Measurements from ENCODE around the gene ASCL5. TPM values are rescaled to one million over a fixed set of nuclear protein-coding genes. Genes with fewer than 3 reads are reported as not detected.

ASCL5 gene
- polyA plus RNA-seq, 3 donors: not detected

DNA sequence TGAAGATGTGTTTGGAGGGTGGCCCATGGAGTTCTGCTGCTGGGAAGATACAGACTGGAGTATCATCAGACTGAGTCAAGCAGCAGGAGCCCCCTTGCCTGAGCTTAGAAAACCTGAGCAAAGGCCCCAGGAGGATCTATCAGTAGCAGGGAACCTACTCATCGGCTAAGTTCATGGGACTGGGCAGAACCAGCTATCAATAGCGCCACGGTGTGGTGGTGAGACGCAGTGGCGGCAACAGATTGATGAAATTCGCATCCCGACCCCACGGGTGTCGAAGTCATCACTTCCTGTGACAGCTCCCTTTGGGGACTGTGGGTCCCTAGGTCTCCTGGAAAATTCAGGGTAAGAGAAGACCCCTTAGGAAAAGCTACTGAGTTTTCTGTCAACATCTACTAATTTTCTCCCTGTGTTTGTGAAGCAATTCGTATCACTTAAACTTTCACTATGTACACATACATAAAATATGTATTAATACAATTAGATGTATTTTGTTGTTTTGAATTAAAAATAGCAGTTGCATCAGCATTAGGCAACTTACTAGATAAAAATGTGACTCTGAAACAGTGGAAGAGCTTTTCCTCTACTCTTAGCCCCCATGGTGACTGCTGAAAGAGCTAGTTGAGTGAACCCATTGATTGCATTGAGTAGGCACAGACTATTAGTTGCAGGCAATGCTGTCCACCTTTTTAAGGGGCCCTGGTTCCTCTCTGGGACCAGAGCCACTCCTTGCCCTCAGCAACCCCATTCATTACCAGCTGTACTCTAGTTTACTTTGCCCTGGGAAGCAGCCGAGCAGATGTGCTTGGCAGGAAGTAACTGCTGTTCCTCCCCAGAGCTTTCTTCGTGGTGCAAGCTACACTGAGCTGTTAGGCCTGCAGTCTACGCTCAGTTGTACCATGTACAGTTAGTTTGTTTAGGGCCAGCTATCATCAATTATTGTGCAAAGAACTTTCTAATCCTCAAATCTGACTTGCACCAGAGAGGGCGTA lies 7.5 kb downstream of the ASCL5 start:
- no peaks in the 10 kb centered on the region for H3K79me2 ChIP-seq (ENCODE audit: insufficient read depth, low read length)
- Mint-ChIP-seq H3K36me3 (no peaks in the 10 kb centered on the region), H3K27me3 (ENCODE audit: low read depth in 3 of 3) (peaks cover 27 to 40% (median 36%) of the 10 kb centered on the region in 3 donors), H3K27ac (peak overlapping the region in 1 of 7 donors; percentile 7), H3K9me3 (peaks cover 0 to 5% (median 0%) of the 10 kb centered on the region in 7 donors), H3K4me3 (no peak overlapping the region), H3K4me1 (peaks cover 5% of the 10 kb centered on the region)
- intact Hi-C loops (cut with micrococcal nuclease): loop anchor here in 1 of 2 donors (10.0 kb wide), 1 partner anchor 145 kb away; no protein-coding TSS in a partner anchor
- no peak overlapping the region for H3K9ac ChIP-seq (ENCODE audit: insufficient read depth, low read length, poor library complexity, severe bottlenecking)
- H3K9me3 ChIP-seq (replicated peaks in 1 of 2; ENCODE audit: control insufficient read depth in 1 of 2, insufficient read depth in 1 of 2, low read length in 2 of 2): no peaks in the 10 kb centered on the region
- no peaks in the 10 kb centered on the region for H3K36me3 ChIP-seq (replicated peaks in 1 of 2; ENCODE audit: control insufficient read depth in 1 of 2, insufficient read depth in 2 of 2, low read length in 2 of 2)
- H3K4me3 ChIP-seq (replicated peaks in 1 of 3; ENCODE audit: low read depth in 2 of 3, low read length in 3 of 3): no peak overlapping the region
- WGBS (ENCODE audit: insufficient coverage): 21% methylated on average over 9 of the region's 14 CpGs
- no peak overlapping the region for H2AFZ ChIP-seq (ENCODE audit: insufficient read depth, low read depth, low read length, poor library complexity, severe bottlenecking)
- no peaks in the 10 kb centered on the region for H4K20me1 ChIP-seq (ENCODE audit: insufficient read depth, low read length)
- H3K4me2 ChIP-seq (replicated peaks; ENCODE audit: extremely low read depth, low read length, poor library complexity, severe bottlenecking): no peak overlapping the region
- DNase-seq: peak; percentile 19 to 55 (median 42)
- TF ChIP-seq, protein P1, sequence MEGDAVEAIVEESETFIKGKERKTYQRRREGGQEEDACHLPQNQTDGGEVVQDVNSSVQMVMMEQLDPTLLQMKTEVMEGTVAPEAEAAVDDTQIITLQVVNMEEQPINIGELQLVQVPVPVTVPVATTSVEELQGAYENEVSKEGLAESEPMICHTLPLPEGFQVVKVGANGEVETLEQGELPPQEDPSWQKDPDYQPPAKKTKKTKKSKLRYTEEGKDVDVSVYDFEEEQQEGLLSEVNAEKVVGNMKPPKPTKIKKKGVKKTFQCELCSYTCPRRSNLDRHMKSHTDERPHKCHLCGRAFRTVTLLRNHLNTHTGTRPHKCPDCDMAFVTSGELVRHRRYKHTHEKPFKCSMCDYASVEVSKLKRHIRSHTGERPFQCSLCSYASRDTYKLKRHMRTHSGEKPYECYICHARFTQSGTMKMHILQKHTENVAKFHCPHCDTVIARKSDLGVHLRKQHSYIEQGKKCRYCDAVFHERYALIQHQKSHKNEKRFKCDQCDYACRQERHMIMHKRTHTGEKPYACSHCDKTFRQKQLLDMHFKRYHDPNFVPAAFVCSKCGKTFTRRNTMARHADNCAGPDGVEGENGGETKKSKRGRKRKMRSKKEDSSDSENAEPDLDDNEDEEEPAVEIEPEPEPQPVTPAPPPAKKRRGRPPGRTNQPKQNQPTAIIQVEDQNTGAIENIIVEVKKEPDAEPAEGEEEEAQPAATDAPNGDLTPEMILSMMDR (IDR thresholded peaks at IDR 0.05): peak; percentile 77
- H3K27me3 ChIP-seq (ENCODE audit: control insufficient read depth in 2 of 2, insufficient read depth in 2 of 2, low read length in 2 of 2): peaks cover 8 to 26% of the 10 kb centered on the region in 2 donors
- no peak overlapping the region for H3K27ac ChIP-seq (ENCODE audit: low read depth in 1 of 2, low read length in 2 of 2)
- H3K4me1 ChIP-seq (ENCODE audit: control insufficient read depth in 1 of 2, insufficient read depth in 2 of 2, low read length in 2 of 2): peaks cover 3 to 6% of the 10 kb centered on the region in 2 donors

DNA sequence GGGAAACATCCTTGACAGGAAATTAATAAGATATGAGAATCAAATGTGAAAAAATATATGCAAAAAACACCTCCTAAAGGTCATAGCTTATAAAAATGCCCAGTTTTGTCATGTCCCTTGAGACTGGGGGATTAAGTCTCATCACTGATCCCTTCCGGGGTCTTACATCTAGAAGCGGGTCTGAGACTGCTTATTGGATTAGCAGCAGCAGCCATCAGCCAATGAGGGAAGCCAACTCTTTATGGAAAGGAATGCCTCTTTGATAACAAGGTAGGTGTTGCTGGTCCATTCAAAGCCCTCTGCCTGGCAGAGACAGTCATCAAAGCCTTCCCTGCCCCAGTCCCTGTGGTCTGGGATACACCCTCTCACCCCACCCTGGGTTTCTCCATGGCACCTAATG lies 10.9 kb downstream of the ASCL5 start:
- H3K4me3 Mint-ChIP-seq: no peak overlapping the region

More for the DNA sequence above, 10.9 kb downstream of the ASCL5 start:
- Histone ChIP-seq H3K9ac (ENCODE audit: insufficient read depth, low read length, poor library complexity, severe bottlenecking) (no peak overlapping the region), H3K79me2 (ENCODE audit: insufficient read depth, low read length) (no peaks in the 10 kb centered on the region), H3K27ac (ENCODE audit: low read depth in 1 of 2, low read length in 2 of 2) (no peak overlapping the region), H3K36me3 (replicated peaks in 1 of 2; ENCODE audit: control insufficient read depth in 1 of 2, insufficient read depth in 2 of 2, low read length in 2 of 2) (no peaks in the 10 kb centered on the region), H3K27me3 (ENCODE audit: control insufficient read depth in 2 of 2, insufficient read depth in 2 of 2, low read length in 2 of 2) (peaks cover 8 to 42% of the 10 kb centered on the region in 2 donors), H3K9me3 (replicated peaks in 1 of 2; ENCODE audit: control insufficient read depth in 1 of 2, insufficient read depth in 1 of 2, low read length in 2 of 2) (no peaks in the 10 kb centered on the region), H3K4me1 (ENCODE audit: control insufficient read depth in 1 of 2, insufficient read depth in 2 of 2, low read length in 2 of 2) (peaks cover 6 to 14% of the 10 kb centered on the region in 2 donors), H2AFZ (ENCODE audit: insufficient read depth, low read depth, low read length, poor library complexity, severe bottlenecking) (no peak overlapping the region), H4K20me1 (ENCODE audit: insufficient read depth, low read length) (no peaks in the 10 kb centered on the region), H3K4me3 (replicated peaks in 1 of 3; ENCODE audit: low read depth in 2 of 3, low read length in 3 of 3) (no peak overlapping the region), H3K4me2 (replicated peaks; ENCODE audit: extremely low read depth, low read length, poor library complexity, severe bottlenecking) (no peak overlapping the region)
- no peak overlapping the region for H3K27ac Mint-ChIP-seq
- peaks cover 0 to 5% (median 0%) of the 10 kb centered on the region in 7 donors for H3K9me3 Mint-ChIP-seq
- H3K27me3 Mint-ChIP-seq (ENCODE audit: low read depth in 3 of 3): peaks cover 38 to 58% (median 50%) of the 10 kb centered on the region in 3 donors
- WGBS (ENCODE audit: insufficient coverage): no CpG with 5 or more reads among the region's 2 CpGs
- intact Hi-C loops (cut with micrococcal nuclease): loop anchor here in 1 of 2 donors (10.0 kb wide), 1 partner anchor 141 kb away; no protein-coding TSS in a partner anchor
- TF ChIP-seq, protein P1 (IDR thresholded peaks at IDR 0.05): no peak
- H3K36me3 Mint-ChIP-seq: no peaks in the 10 kb centered on the region
- peaks cover 10% of the 10 kb centered on the region for H3K4me1 Mint-ChIP-seq
- DNase-seq: no peak

Measured in CD14-positive monocyte (primary cell).